GM21528 (cell line): ENCODE measurements around the gene SNX32.

Source experiments
- ATAC-seq: cut with Tn5 transposase; IDR thresholded peaks from one replicate; pipeline ENCODE4 v1.9.1; 2021; ENCODE audit warnings: mild to moderate bottlenecking, moderate library complexity; ENCODE audit not compliant: unreplicated experiment, low FRiP score

The SNX32 gene

GRCh38 chr11:65833297-65834030 lies at the start of gene SNX32:
Gene SNX32, plus strand, starts transcription at chr11:65833963. Its CDS starts 103 bp downstream, at chr11:65834066.
- ATAC-seq: peak; percentile 86

GRCh38 chr11:65785319-65786007 lies 48.3 kb upstream of the SNX32 start:
- ATAC-seq: no peak

GRCh38 chr11:65786008-65786785 lies 47.6 kb upstream of the SNX32 start:
- no peak for ATAC-seq

- no peak for ATAC-seq
Measured at GRCh38 chr11:65786786-65787636, 46.8 kb upstream of the SNX32 start, which contains the start of gene OVOL1. Gene OVOL1, plus strand, starts transcription at chr11:65787063. Its CDS starts 311 bp downstream, at chr11:65787374.

- no peak for ATAC-seq
Measured at GRCh38 chr11:65787649-65788622, 45.8 kb upstream of the SNX32 start.

GRCh38 chr11:65788821-65789220 lies 44.9 kb upstream of the SNX32 start:
- no peak for ATAC-seq

- no peak for ATAC-seq
Measured at GRCh38 chr11:65789230-65790103, 44.3 kb upstream of the SNX32 start.

GRCh38 chr11:65790104-65790901 lies 43.5 kb upstream of the SNX32 start:
- no peak for ATAC-seq

- ATAC-seq: no peak
Measured at GRCh38 chr11:65790902-65791650, 42.7 kb upstream of the SNX32 start.

- peak; percentile 54 for ATAC-seq
Measured at GRCh38 chr11:65791719-65792213, 42.0 kb upstream of the SNX32 start.

GRCh38 chr11:65792456-65792855 lies 41.3 kb upstream of the SNX32 start:
- ATAC-seq: no peak

- no peak for ATAC-seq
Measured at GRCh38 chr11:65793144-65793581, 40.6 kb upstream of the SNX32 start.

- ATAC-seq: no peak
Measured at GRCh38 chr11:65793625-65794400, 40.0 kb upstream of the SNX32 start.

- no peak for ATAC-seq
Measured at GRCh38 chr11:65794570-65795510, 38.9 kb upstream of the SNX32 start.
